H1 (cell line): ENCODE results near the gene SUPT4H1. TPM values are rescaled to one million over a fixed set of nuclear protein-coding genes. Genes with fewer than 3 reads are reported as not detected.

ENCODE experiments used
- ASH2L ChIP-seq: fragments of 200-600, 300-600 bp; sonication (generic); IDR thresholded peaks from one replicate; pipeline ENCODE4 v1.7.1; 2017; ENCODE audit warnings: low read length
- CBX8 ChIP-seq: fragments of 300-800, 300-1000 bp; sonication (generic); IDR thresholded peaks from 2 replicates; pipeline ENCODE4 v1.7.1; 2016; ENCODE audit warnings: low read depth, low read length, borderline replicate concordance
- CHD2 ChIP-seq: IDR thresholded peaks from 2 replicates; pipeline ENCODE4 v1.6.1; 2012; ENCODE audit warnings: low read length, improper control_type of control experiment
- EP300 ChIP-seq, 2 experiments: IDR thresholded peaks; 1 replicate in 1 of 2; 2 replicates in 1 of 2; pipeline ENCODE4 v1.6.1; 2011 to 2012; ENCODE audit warnings: low read depth in 2 of 2, low read length in 2 of 2, mild to moderate bottlenecking in 2 of 2, borderline replicate concordance in 1 of 2, inconsistent platforms in 1 of 2, moderate library complexity in 1 of 2
- POU5F1 ChIP-seq: IDR thresholded peaks from 2 replicates; pipeline ENCODE4 v1.6.1; 2011; ENCODE audit warnings: low read depth, mild to moderate bottlenecking, low read length, moderate library complexity
- SIRT6 ChIP-seq: IDR thresholded peaks from one replicate; pipeline ENCODE4 v1.7.1; 2012; ENCODE audit warnings: low read length, inconsistent platforms
- TBP ChIP-seq: IDR thresholded peaks from 2 replicates; pipeline ENCODE4 v1.6.1; 2011; ENCODE audit warnings: low read depth, low read length, improper control_type of control experiment
- TCF12 ChIP-seq: IDR thresholded peaks from 2 replicates; pipeline ENCODE4 v1.6.1; 2011; ENCODE audit warnings: low read depth, mild to moderate bottlenecking, low read length
- polyA plus RNA-seq, 7 experiments: library from polyadenylated mRNA; depleted of rRNA in 3 of 7; stranded (reverse) in 5 of 7; unstranded in 2 of 7; fragments of >200 nt in 5 of 7; fragments of 200-250 nt in 2 of 7; gene quantifications; 1 replicate in 5 of 7; 2 replicates in 1 of 7; 4 replicates in 1 of 7; pipeline versions ENCODE4 v1.2.1 to v1.2.3, GENCODE V29; 2011 to 2013; ENCODE audit warnings: missing spikeins in 2 of 7, mixed read lengths in 2 of 7
- total RNA-seq: library from RNA; stranded (reverse); fragmentation: NEBNext Ultra II Directional; extraction: Animal tissue kit (Norgen Biotek cat#: 25700); gene quantifications from 2 replicates; pipeline ENCODE4 v1.2.1, GENCODE V29; 2021
- TF ChIP-seq, protein P1 (sequence below): IDR thresholded peaks from 2 replicates; pipeline ENCODE4 v1.6.1; 2012; ENCODE audit warnings: inconsistent platforms

Gene SUPT4H1
- total and polyA plus RNA-seq, 2 of the 8 experiments (the other 6 are each of a cell fraction or from before 2014, with no cell fraction given): 112 to 143 TPM

DNA sequence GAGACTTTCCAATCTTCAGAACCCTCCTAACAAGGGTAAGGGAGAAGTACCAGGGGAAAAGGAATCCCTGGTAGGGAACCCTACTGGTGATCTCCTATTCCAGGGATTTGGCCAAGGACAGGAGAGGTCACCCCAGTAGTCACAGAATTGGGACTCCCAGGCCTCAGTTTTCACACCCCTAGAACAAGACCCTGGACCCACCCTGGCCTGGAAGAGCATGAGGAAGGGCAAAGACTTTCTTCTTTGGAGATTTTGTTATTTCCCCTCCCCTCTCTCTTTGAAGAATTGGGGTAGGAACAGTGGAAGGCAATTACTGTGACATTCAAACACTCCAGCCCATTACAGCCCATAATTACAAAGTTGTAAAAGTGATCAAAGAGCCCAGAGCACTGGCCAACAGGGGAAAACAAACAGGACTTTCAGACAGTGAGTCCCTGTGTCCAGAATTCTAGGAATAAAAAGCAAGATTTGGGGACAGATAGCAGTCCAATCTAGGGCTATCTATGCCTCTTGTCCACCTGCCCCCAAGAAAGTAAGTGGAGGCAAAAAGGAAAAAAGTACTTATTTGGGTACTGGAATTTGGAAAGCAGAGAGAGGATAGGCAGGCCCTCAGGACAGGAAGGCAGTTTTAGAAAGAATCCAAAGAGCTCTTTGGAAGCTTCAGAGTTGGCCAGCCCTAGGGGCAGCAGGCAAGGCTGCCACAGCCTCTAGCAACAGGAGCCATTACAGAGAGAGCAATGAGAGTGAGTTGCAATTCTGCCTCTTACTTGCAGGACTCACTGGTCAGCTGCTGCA is 13.4 kb upstream of the SUPT4H1 start (continued):
- no peak for TF ChIP-seq TBP
- no peak for TF ChIP-seq ASH2L
- TF ChIP-seq, protein P1, sequence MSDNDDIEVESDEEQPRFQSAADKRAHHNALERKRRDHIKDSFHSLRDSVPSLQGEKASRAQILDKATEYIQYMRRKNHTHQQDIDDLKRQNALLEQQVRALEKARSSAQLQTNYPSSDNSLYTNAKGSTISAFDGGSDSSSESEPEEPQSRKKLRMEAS: no peak
- no peak for TF ChIP-seq CBX8
- no peak for TF ChIP-seq CHD2
- TF ChIP-seq TCF12: no peak
- no peak for TF ChIP-seq POU5F1
- no peak for TF ChIP-seq SIRT6
- TF ChIP-seq EP300 (IDR thresholded peaks at IDR 0.05; ENCODE audit: borderline replicate concordance in 1 of 2, low read depth in 2 of 2, low read length in 2 of 2): no peak
- TF ChIP-seq, all 59 proteins: peak for 0
